Neural progenitor cell (in vitro differentiated cells): Measurements from ENCODE around the gene CAMLG. TPM values are rescaled to one million over a fixed set of nuclear protein-coding genes. Genes with fewer than 3 reads are reported as not detected.

ENCODE experiments used
- DNase-seq: peaks from one replicate; pipeline ENCODE4 v3.0.0-alpha.2; 2016; ENCODE audit warnings: low spot score
- H2AFZ ChIP-seq: fragments of 200-600 bp; sonication (generic); replicated peaks from 2 replicates; pipeline ENCODE4 v1.6.1; 2016; ENCODE audit warnings: antibody characterized with exemption
- H3F3A ChIP-seq: fragments of 200-600 bp; sonication (generic); 2 replicates; pipeline ENCODE4 v1.6.1; 2016; ENCODE audit warnings: antibody characterized with exemption, low read depth
- H3K27ac ChIP-seq: fragments of 200-600 bp; sonication (generic); 2 replicates; pipeline ENCODE4 v1.5.1; 2016; ENCODE audit warnings: mild to moderate bottlenecking
- H3K27me3 ChIP-seq: fragments of 200-600 bp; sonication (generic); 2 replicates; pipeline ENCODE4 v1.6.1; 2016; ENCODE audit warnings: mild to moderate bottlenecking, moderate library complexity
- H3K36me3 ChIP-seq: fragments of 200-600 bp; sonication (generic); 2 replicates; pipeline ENCODE4 v1.5.1; 2016
- H3K4me1 ChIP-seq: fragments of 200-600 bp; sonication (generic); 2 replicates; pipeline ENCODE4 v1.6.1; 2016; ENCODE audit warnings: mixed run types
- H3K4me2 ChIP-seq: fragments of 200-600 bp; sonication (generic); 2 replicates; pipeline ENCODE4 v1.6.1; 2016
- H3K4me3 ChIP-seq: fragments of 200-600 bp; sonication (generic); 2 replicates; pipeline ENCODE4 v1.5.1; 2016
- H3K79me2 ChIP-seq: fragments of 200-600 bp; sonication (generic); 2 replicates; pipeline ENCODE4 v1.6.1; 2016; ENCODE audit warnings: low read depth
- H3K9ac ChIP-seq: fragments of 200-600 bp; sonication (generic); 2 replicates; pipeline ENCODE4 v1.6.1; 2016
- H3K9me3 ChIP-seq: fragments of 200-600 bp; sonication (generic); 2 replicates; pipeline ENCODE4 v1.5.1; 2016; ENCODE audit warnings: low read depth
- H4K20me1 ChIP-seq: fragments of 200-600 bp; sonication (generic); 2 replicates; pipeline ENCODE4 v1.6.1; 2016; ENCODE audit warnings: low read depth
- H3K27ac Mint-ChIP-seq: 3 replicates; pipeline ENCODE4 v1.8.0; 2021; ENCODE audit warnings: mixed read lengths
- H3K27me3 Mint-ChIP-seq: 2 replicates; pipeline ENCODE4 v1.8.0; 2022; ENCODE audit warnings: low read depth, mild to moderate bottlenecking, inconsistent platforms, moderate library complexity, mixed read lengths; ENCODE audit not compliant: insufficient read depth
- H3K36me3 Mint-ChIP-seq: 3 replicates; pipeline ENCODE4 v1.8.0; 2021; ENCODE audit warnings: mixed read lengths
- H3K4me1 Mint-ChIP-seq: 3 replicates; pipeline ENCODE4 v1.8.0; 2021; ENCODE audit warnings: mixed read lengths
- H3K4me3 Mint-ChIP-seq: 3 replicates; pipeline ENCODE4 v1.8.0; 2021; ENCODE audit warnings: mild to moderate bottlenecking, moderate library complexity, mixed read lengths
- H3K9me3 Mint-ChIP-seq: 3 replicates; pipeline ENCODE4 v1.8.0; 2020; ENCODE audit warnings: mixed read lengths
- EZH2 ChIP-seq: fragments of 200-600 bp; sonication (generic); IDR thresholded peaks from 2 replicates; pipeline ENCODE4 v1.6.1; 2017; ENCODE audit warnings: antibody characterized with exemption, mild to moderate bottlenecking, moderate library complexity
- EZH2phosphoT487 ChIP-seq: fragments of 200-600 bp; sonication (generic); IDR thresholded peaks from 2 replicates; pipeline ENCODE4 v1.6.1; 2017; ENCODE audit warnings: antibody characterized with exemption
- small RNA-seq: library from RNA; depleted of rRNA; stranded (forward); fragments of <200 nt; gene quantifications from one replicate; pipeline ENCODE3, GENCODE V24; 2015
- total RNA-seq: library from RNA; depleted of rRNA; stranded (reverse); fragments of >200 nt; gene quantifications from 2 replicates; pipeline ENCODE4 v1.2.3, GENCODE V29; 2015; ENCODE audit warnings: low replicate concordance
- TF ChIP-seq, protein P1 (sequence below): fragments of 200-600 bp; sonication (generic); IDR thresholded peaks from 2 replicates; pipeline ENCODE4 v1.5.1; 2017; ENCODE audit warnings: antibody characterized with exemption, mild to moderate bottlenecking

CAMLG gene
- total RNA-seq, 1 donor from 2014 or later = 44.5 TPM

DNA sequence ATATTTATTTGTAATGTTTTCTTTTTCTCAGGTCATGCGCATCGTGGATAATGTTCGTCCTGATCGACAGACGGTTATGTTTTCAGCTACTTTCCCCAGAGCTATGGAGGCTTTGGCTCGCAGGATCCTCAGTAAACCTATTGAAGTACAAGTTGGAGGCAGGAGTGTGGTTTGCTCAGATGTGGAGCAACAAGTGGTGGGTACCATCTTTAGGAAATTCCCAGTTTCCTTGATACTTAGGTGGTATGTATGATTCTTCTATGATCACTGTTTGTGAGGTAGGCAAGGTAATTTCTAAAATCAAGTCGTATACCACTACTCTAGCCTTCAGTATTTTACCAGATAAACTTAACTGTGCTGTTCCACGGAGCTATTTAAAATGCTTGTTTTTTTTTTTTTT is 56.5 kb downstream of the CAMLG start:
- H3K9ac ChIP-seq = no peak overlapping the region
- no peak for TF ChIP-seq EZH2
- TF ChIP-seq, protein P1, sequence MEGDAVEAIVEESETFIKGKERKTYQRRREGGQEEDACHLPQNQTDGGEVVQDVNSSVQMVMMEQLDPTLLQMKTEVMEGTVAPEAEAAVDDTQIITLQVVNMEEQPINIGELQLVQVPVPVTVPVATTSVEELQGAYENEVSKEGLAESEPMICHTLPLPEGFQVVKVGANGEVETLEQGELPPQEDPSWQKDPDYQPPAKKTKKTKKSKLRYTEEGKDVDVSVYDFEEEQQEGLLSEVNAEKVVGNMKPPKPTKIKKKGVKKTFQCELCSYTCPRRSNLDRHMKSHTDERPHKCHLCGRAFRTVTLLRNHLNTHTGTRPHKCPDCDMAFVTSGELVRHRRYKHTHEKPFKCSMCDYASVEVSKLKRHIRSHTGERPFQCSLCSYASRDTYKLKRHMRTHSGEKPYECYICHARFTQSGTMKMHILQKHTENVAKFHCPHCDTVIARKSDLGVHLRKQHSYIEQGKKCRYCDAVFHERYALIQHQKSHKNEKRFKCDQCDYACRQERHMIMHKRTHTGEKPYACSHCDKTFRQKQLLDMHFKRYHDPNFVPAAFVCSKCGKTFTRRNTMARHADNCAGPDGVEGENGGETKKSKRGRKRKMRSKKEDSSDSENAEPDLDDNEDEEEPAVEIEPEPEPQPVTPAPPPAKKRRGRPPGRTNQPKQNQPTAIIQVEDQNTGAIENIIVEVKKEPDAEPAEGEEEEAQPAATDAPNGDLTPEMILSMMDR = no peak
- no peak for TF ChIP-seq EZH2phosphoT487
- no peaks in the 10 kb centered on the region for H3K4me1 ChIP-seq
- peaks cover 6% of the 10 kb centered on the region for H3F3A ChIP-seq
- no peak overlapping the region for H2AFZ ChIP-seq
- Mint-ChIP-seq H3K4me3 (no peak overlapping the region), H3K4me1 (no peaks in the 10 kb centered on the region), H3K9me3 (no peaks in the 10 kb centered on the region), H3K27me3 (no peaks in the 10 kb centered on the region), H3K27ac (no peak overlapping the region), H3K36me3 (peaks cover 32% of the 10 kb centered on the region)
- peaks cover 25% of the 10 kb centered on the region for H3K36me3 ChIP-seq
- H4K20me1 ChIP-seq = no peaks in the 10 kb centered on the region
- no peak overlapping the region for H3K4me3 ChIP-seq
- no peak overlapping the region for H3K27ac ChIP-seq
- no peak for DNase-seq
- H3K79me2 ChIP-seq = no peaks in the 10 kb centered on the region
- no peaks in the 10 kb centered on the region for H3K27me3 ChIP-seq
- H3K9me3 ChIP-seq = no peaks in the 10 kb centered on the region
- no peak overlapping the region for H3K4me2 ChIP-seq

DNA sequence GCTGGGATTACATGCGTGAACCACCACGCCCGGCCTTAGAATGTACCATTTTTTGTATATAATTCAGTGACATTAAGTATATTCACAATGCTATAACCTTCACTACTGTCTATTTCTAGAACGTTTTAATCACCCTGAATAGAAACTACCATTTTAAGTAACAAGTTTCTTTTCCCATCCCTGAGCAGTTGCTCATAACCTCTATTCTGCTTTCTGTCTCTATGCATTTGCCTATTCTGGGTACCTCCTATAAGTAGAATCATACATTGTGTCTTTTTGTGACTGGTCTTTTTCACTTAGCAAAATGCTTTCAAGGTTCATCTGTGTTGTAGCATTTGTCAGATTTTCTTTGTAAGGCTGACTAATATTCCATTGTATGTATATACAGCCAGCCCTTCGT is 60.1 kb downstream of the CAMLG start:
- no peaks in the 10 kb centered on the region for H3K9me3 ChIP-seq
- H3K4me3 Mint-ChIP-seq = no peak overlapping the region
- H3K36me3 Mint-ChIP-seq = peaks cover 36% of the 10 kb centered on the region
- peaks cover 11% of the 10 kb centered on the region for H3K36me3 ChIP-seq
- H3K79me2 ChIP-seq = no peaks in the 10 kb centered on the region
- no peak for DNase-seq
- TF ChIP-seq, protein P1 = no peak
- no peak for TF ChIP-seq EZH2phosphoT487
- TF ChIP-seq EZH2 = no peak
- H4K20me1 ChIP-seq = peaks cover 6% of the 10 kb centered on the region
- H3K4me1 Mint-ChIP-seq = no peaks in the 10 kb centered on the region
- H3K27ac Mint-ChIP-seq = no peak overlapping the region
- H3K27me3 ChIP-seq = no peaks in the 10 kb centered on the region
- H3K4me2 ChIP-seq = no peak overlapping the region
- no peaks in the 10 kb centered on the region for H3K9me3 Mint-ChIP-seq
- no peak overlapping the region for H3K4me3 ChIP-seq
- H3K9ac ChIP-seq = no peak overlapping the region
- H3F3A ChIP-seq = peaks cover 6% of the 10 kb centered on the region
- H3K27ac ChIP-seq = no peak overlapping the region
- H2AFZ ChIP-seq = no peak overlapping the region
- no peaks in the 10 kb centered on the region for H3K4me1 ChIP-seq
- H3K27me3 Mint-ChIP-seq = peaks cover 2% of the 10 kb centered on the region

Small RNA genes within 50 kb of the gene (small RNA-seq; reads per million reads assigned to genes)
- not detected for gene RNU6-1164P
- gene RNU6-757P = not detected

Other genes starting within 250 kb of the CAMLG start
- 1.7 and 2.3 TPM in 2 replicates for gene JADE2, start 212.9 kb upstream of the CAMLG start, total RNA-seq
- 28.9 and 31.4 TPM in 2 replicates for gene SAR1B, start 105.7 kb upstream of the CAMLG start, total RNA-seq
- 12.7 and 14.3 TPM in 2 replicates for gene SEC24A, start 89.8 kb upstream of the CAMLG start, total RNA-seq
- gene DDX46, start 20.2 kb downstream of the CAMLG start, total RNA-seq = 54.9 and 79.1 TPM in 2 replicates
- gene C5orf24, start 107.4 kb downstream of the CAMLG start, total RNA-seq = 46.5 and 53.3 TPM in 2 replicates
- gene TXNDC15, start 135.8 kb downstream of the CAMLG start, total RNA-seq = 36.6 and 52.2 TPM in 2 replicates
- 2.2 and 5.0 TPM in 2 replicates for gene PCBD2, start 166.6 kb downstream of the CAMLG start, total RNA-seq
- 0.19 TPM in 1 of 2 replicates, not detected in the other for gene CATSPER3, start 229.4 kb downstream of the CAMLG start, total RNA-seq